Adrenal gland (tissue), 5 donors: ENCODE results near the gene SCAF11.

Source experiments
- POLR2A ChIP-seq, 2 donors: fragments of 450-650 bp; IDR thresholded peaks; one replicate each; pipeline ENCODE4 v1.6.1; 2017; ENCODE audit warnings: antibody characterized with exemption in 2 of 2, mild to moderate bottlenecking in 2 of 2, moderate library complexity in 1 of 2
- TF ChIP-seq, protein P1 (sequence below), 6 experiments: fragments of 450-650 bp in 4 of 6; fragments of 200-600 bp in 2 of 6; sonication (generic) in 1 of 6; IDR thresholded peaks; 1 replicate in 5 of 6; 2 replicates in 1 of 6; pipeline versions ENCODE4 v1.5.1 to v1.8.0; 2016 to 2021; ENCODE audit warnings: antibody characterized with exemption in 6 of 6, mild to moderate bottlenecking in 2 of 6, moderate library complexity in 1 of 6
- donor health status: DM: no; HTN: no; CAD: no.

DNA sequence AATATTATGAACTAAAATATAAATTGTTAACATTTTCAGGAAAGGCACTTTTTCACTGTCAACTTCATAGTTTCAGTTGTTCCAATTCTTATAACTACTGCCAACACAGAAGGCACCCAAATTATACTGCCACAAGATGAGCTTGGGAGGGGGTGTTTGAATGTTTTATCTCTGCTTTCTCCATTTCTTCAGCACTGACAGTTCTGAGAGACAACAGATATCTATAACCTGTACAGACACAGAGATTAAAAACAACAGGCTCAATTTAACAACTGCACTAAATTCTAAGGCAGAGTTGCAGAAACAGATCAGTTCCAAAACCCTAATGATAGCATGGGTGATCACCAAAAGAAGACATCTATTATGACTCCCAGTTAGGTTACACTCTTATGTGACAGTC, 12.8 kb downstream of the SCAF11 start:
- TF ChIP-seq, protein P1, sequence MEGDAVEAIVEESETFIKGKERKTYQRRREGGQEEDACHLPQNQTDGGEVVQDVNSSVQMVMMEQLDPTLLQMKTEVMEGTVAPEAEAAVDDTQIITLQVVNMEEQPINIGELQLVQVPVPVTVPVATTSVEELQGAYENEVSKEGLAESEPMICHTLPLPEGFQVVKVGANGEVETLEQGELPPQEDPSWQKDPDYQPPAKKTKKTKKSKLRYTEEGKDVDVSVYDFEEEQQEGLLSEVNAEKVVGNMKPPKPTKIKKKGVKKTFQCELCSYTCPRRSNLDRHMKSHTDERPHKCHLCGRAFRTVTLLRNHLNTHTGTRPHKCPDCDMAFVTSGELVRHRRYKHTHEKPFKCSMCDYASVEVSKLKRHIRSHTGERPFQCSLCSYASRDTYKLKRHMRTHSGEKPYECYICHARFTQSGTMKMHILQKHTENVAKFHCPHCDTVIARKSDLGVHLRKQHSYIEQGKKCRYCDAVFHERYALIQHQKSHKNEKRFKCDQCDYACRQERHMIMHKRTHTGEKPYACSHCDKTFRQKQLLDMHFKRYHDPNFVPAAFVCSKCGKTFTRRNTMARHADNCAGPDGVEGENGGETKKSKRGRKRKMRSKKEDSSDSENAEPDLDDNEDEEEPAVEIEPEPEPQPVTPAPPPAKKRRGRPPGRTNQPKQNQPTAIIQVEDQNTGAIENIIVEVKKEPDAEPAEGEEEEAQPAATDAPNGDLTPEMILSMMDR (IDR thresholded peaks at IDR 0.05): no peak
- no peak for TF ChIP-seq POLR2A (IDR thresholded peaks at IDR 0.05)
